Karpas-422 (cell line): ENCODE measurements around the gene DHX35. TPM values are rescaled to one million over a fixed set of nuclear protein-coding genes. Genes with fewer than 3 reads are reported as not detected.

ENCODE experiments used
- DNase-seq: peaks from one replicate; pipeline ENCODE4 v3.0.0-alpha.2; 2015
- H2AFZ ChIP-seq: fragments of 200-600 bp; sonication (generic); 2 replicates; pipeline ENCODE4 v1.6.1; 2014; ENCODE audit warnings: antibody characterized with exemption, low read length, mixed read lengths
- H3K27ac ChIP-seq: fragments of 200-600 bp; sonication (generic); 2 replicates; pipeline ENCODE4 v1.5.1; 2014; ENCODE audit warnings: mild to moderate bottlenecking, low read length, moderate library complexity
- H3K27me3 ChIP-seq: fragments of 200-600 bp; sonication (generic); 2 replicates; pipeline ENCODE4 v1.6.1; 2014; ENCODE audit warnings: low read length, mixed read lengths
- H3K36me3 ChIP-seq: fragments of 200-600 bp; sonication (generic); 2 replicates; pipeline ENCODE4 v1.6.1; 2014; ENCODE audit warnings: low read length, mixed read lengths; ENCODE audit not compliant: insufficient read depth
- H3K4me1 ChIP-seq: fragments of 200-600 bp; sonication (generic); 2 replicates; pipeline ENCODE4 v1.6.1; 2014; ENCODE audit warnings: mild to moderate bottlenecking, low read length, mixed read lengths
- H3K4me2 ChIP-seq: fragments of 200-600 bp; sonication (generic); 2 replicates; pipeline ENCODE4 v1.6.1; 2014; ENCODE audit warnings: low read length, low read depth, mild to moderate bottlenecking; ENCODE audit not compliant: poor library complexity, severe bottlenecking
- H3K4me3 ChIP-seq: fragments of 200-600 bp; sonication (generic); 2 replicates; pipeline ENCODE4 v1.5.1; 2014; ENCODE audit warnings: mild to moderate bottlenecking, antibody characterized with exemption, low read length, mixed read lengths
- H3K79me2 ChIP-seq: fragments of 200-600 bp; sonication (generic); 2 replicates; pipeline ENCODE4 v1.6.1; 2014; ENCODE audit warnings: mild to moderate bottlenecking, low read length, mixed read lengths
- H3K9ac ChIP-seq: fragments of 200-600 bp; sonication (generic); 2 replicates; pipeline ENCODE4 v1.6.0; 2014; ENCODE audit warnings: low read length
- H3K9me2 ChIP-seq: fragments of 200-600 bp; sonication (generic), shearing (Covaris generic); replicated peaks from 2 replicates; pipeline ENCODE4 v1.6.0; 2014; ENCODE audit warnings: mild to moderate bottlenecking, low read length, moderate library complexity; ENCODE audit not compliant: insufficient read depth
- H3K9me3 ChIP-seq: fragments of 300-700, 200-600 bp; sonication (generic); 2 replicates; pipeline ENCODE4 v1.6.1; 2014; ENCODE audit warnings: low read length, mixed read lengths
- H4K20me1 ChIP-seq: fragments of 200-600 bp; sonication (generic); 2 replicates; pipeline ENCODE4 v1.6.1; 2014; ENCODE audit warnings: mild to moderate bottlenecking, antibody characterized with exemption, low read length, low read depth; ENCODE audit not compliant: insufficient read depth
- total RNA-seq: library from RNA; depleted of rRNA; stranded (reverse); fragments of >200 nt; shearing (Covaris generic); gene quantifications from 2 replicates; pipeline ENCODE4 v1.2.3, GENCODE V29; 2014; ENCODE audit warnings: low replicate concordance

DHX35 gene
- total RNA-seq, 1 experiment from 2014 or later: 19.0 TPM

- H3K9ac ChIP-seq: no peak overlapping the region
- no peaks in the 10 kb centered on the region for H3K27me3 ChIP-seq
- peaks cover 4% of the 10 kb centered on the region for H3K79me2 ChIP-seq
- H2AFZ ChIP-seq: no peak overlapping the region
- peaks cover 22% of the 10 kb centered on the region; the same call in 1 of the 2 replicates for H3K36me3 ChIP-seq
- no peak overlapping the region for H3K4me2 ChIP-seq
- no peak overlapping the region for H3K27ac ChIP-seq
- no peak overlapping the region for H3K4me3 ChIP-seq
- H3K9me2 ChIP-seq: no peaks in the 10 kb centered on the region
- no peaks in the 10 kb centered on the region for H3K9me3 ChIP-seq
- no peaks in the 10 kb centered on the region for H4K20me1 ChIP-seq
- DNase-seq: no peak
- H3K4me1 ChIP-seq: peaks cover 11% of the 10 kb centered on the region
Observed at GRCh38 chr20:38999965-39000910, 38.1 kb downstream of the DHX35 start.

GRCh38 chr20:39004508-39004907 is 42.4 kb downstream of the DHX35 start:
- Histone ChIP-seq H3K36me3 (peaks cover 29% of the 10 kb centered on the region; the same call in 1 of the 2 replicates), H3K9me3 (no peaks in the 10 kb centered on the region), H3K27me3 (no peaks in the 10 kb centered on the region), H3K27ac (no peak overlapping the region), H3K4me1 (no peaks in the 10 kb centered on the region), H2AFZ (no peak overlapping the region), H3K4me2 (no peak overlapping the region), H3K9me2 (no peaks in the 10 kb centered on the region), H3K4me3 (no peak overlapping the region), H3K79me2 (no peaks in the 10 kb centered on the region), H3K9ac (no peak overlapping the region), H4K20me1 (no peaks in the 10 kb centered on the region)
- no peak for DNase-seq

- no peaks in the 10 kb centered on the region for H3K27me3 ChIP-seq
- no peaks in the 10 kb centered on the region for H3K9me3 ChIP-seq
- no peak overlapping the region for H3K4me3 ChIP-seq
- no peak overlapping the region for H3K9ac ChIP-seq
- H3K36me3 ChIP-seq: peaks cover 17% of the 10 kb centered on the region
- no peak overlapping the region for H2AFZ ChIP-seq
- no peaks in the 10 kb centered on the region for H3K9me2 ChIP-seq
- no peaks in the 10 kb centered on the region for H4K20me1 ChIP-seq
- H3K79me2 ChIP-seq: no peaks in the 10 kb centered on the region
- no peak overlapping the region for H3K4me2 ChIP-seq
- H3K27ac ChIP-seq: no peak overlapping the region
- DNase-seq: no peak
- no peaks in the 10 kb centered on the region for H3K4me1 ChIP-seq
Observed at GRCh38 chr20:39009348-39009747, 47.2 kb downstream of the DHX35 start.

GRCh38 chr20:39010496-39010895 is 48.4 kb downstream of the DHX35 start:
- no peaks in the 10 kb centered on the region for H3K4me1 ChIP-seq
- H2AFZ ChIP-seq: no peak overlapping the region
- H3K9ac ChIP-seq: no peak overlapping the region
- H3K36me3 ChIP-seq: peaks cover 27% of the 10 kb centered on the region
- H3K27ac ChIP-seq: no peak overlapping the region
- H3K4me2 ChIP-seq: no peak overlapping the region
- H3K79me2 ChIP-seq: no peaks in the 10 kb centered on the region
- H4K20me1 ChIP-seq: no peaks in the 10 kb centered on the region
- no peak for DNase-seq
- H3K27me3 ChIP-seq: no peaks in the 10 kb centered on the region
- H3K4me3 ChIP-seq: no peak overlapping the region
- H3K9me3 ChIP-seq: no peaks in the 10 kb centered on the region
- H3K9me2 ChIP-seq: no peaks in the 10 kb centered on the region

- no peak overlapping the region for H3K9ac ChIP-seq
- no peak for DNase-seq
- H3K4me3 ChIP-seq: no peak overlapping the region
- H4K20me1 ChIP-seq: no peaks in the 10 kb centered on the region
- H3K9me3 ChIP-seq: no peaks in the 10 kb centered on the region
- no peaks in the 10 kb centered on the region for H3K4me1 ChIP-seq
- no peaks in the 10 kb centered on the region for H3K27me3 ChIP-seq
- H3K79me2 ChIP-seq: no peaks in the 10 kb centered on the region
- H2AFZ ChIP-seq: no peak overlapping the region
- no peak overlapping the region for H3K27ac ChIP-seq
- H3K9me2 ChIP-seq: no peaks in the 10 kb centered on the region
- peaks cover 30% of the 10 kb centered on the region for H3K36me3 ChIP-seq
- H3K4me2 ChIP-seq: no peak overlapping the region
Observed at GRCh38 chr20:39013662-39014109, 51.5 kb downstream of the DHX35 start.

- Histone ChIP-seq H3K4me1 (peaks cover 7% of the 10 kb centered on the region), H3K4me3 (no peak overlapping the region), H2AFZ (no peak overlapping the region), H3K79me2 (no peaks in the 10 kb centered on the region), H3K27me3 (no peaks in the 10 kb centered on the region), H3K27ac (no peak overlapping the region), H3K9me3 (no peaks in the 10 kb centered on the region), H3K36me3 (peaks cover 23% of the 10 kb centered on the region), H3K9me2 (no peaks in the 10 kb centered on the region), H4K20me1 (no peaks in the 10 kb centered on the region), H3K9ac (no peak overlapping the region), H3K4me2 (no peak overlapping the region)
- DNase-seq: no peak
Observed at GRCh38 chr20:39016041-39016440, 53.9 kb downstream of the DHX35 start.

- Histone ChIP-seq H3K4me3 (no peak overlapping the region), H3K4me1 (peaks cover 7% of the 10 kb centered on the region), H3K9me2 (no peaks in the 10 kb centered on the region), H3K36me3 (peaks cover 23% of the 10 kb centered on the region), H4K20me1 (no peaks in the 10 kb centered on the region), H3K79me2 (no peaks in the 10 kb centered on the region), H3K4me2 (no peak overlapping the region), H3K9ac (no peak overlapping the region), H3K27me3 (no peaks in the 10 kb centered on the region), H3K27ac (no peak overlapping the region), H2AFZ (no peak overlapping the region), H3K9me3 (no peaks in the 10 kb centered on the region)
- no peak for DNase-seq
Observed at GRCh38 chr20:39016506-39016905, 54.4 kb downstream of the DHX35 start.

- DNase-seq: no peak
- Histone ChIP-seq H3K79me2 (no peaks in the 10 kb centered on the region), H2AFZ (no peak overlapping the region), H3K27me3 (no peaks in the 10 kb centered on the region), H3K4me3 (no peak overlapping the region), H3K36me3 (peaks cover 23% of the 10 kb centered on the region), H3K4me1 (peaks cover 7% of the 10 kb centered on the region), H3K4me2 (no peak overlapping the region), H3K9ac (no peak overlapping the region), H3K9me2 (no peaks in the 10 kb centered on the region), H3K9me3 (no peaks in the 10 kb centered on the region), H4K20me1 (no peaks in the 10 kb centered on the region), H3K27ac (no peak overlapping the region)
Observed at GRCh38 chr20:39019027-39019426, 56.9 kb downstream of the DHX35 start.
